Ishikawa (cell line): Measurements from ENCODE around the gene IL13RA2.

Experiments
- NFIC ChIP-seq: IDR thresholded peaks from 2 replicates; pipeline ENCODE4 v1.6.1; 2012
- RAD21 ChIP-seq: IDR thresholded peaks from 2 replicates; pipeline ENCODE4 v1.6.1; 2012; ENCODE audit warnings: low read depth
- TF ChIP-seq, protein P1 (sequence below): IDR thresholded peaks from 2 replicates; pipeline ENCODE4 v1.6.1; 2012
- TF ChIP-seq, protein P2 (sequence below): IDR thresholded peaks from 2 replicates; pipeline ENCODE4 v1.6.1; 2012

- TF ChIP-seq, protein P1, sequence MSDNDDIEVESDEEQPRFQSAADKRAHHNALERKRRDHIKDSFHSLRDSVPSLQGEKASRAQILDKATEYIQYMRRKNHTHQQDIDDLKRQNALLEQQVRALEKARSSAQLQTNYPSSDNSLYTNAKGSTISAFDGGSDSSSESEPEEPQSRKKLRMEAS: no peak
- TF ChIP-seq, protein P2, sequence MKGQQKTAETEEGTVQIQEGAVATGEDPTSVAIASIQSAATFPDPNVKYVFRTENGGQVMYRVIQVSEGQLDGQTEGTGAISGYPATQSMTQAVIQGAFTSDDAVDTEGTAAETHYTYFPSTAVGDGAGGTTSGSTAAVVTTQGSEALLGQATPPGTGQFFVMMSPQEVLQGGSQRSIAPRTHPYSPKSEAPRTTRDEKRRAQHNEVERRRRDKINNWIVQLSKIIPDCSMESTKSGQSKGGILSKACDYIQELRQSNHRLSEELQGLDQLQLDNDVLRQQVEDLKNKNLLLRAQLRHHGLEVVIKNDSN: no peak
- no peak for TF ChIP-seq NFIC
- TF ChIP-seq RAD21: no peak
These were observed 12.6 kb upstream of the IL13RA2 start for GRCh38 chrX:115029869-115030570.
